ENCODE measurements around the gene TUBA1A. TPM values are rescaled to one million over a fixed set of nuclear protein-coding genes. Genes with fewer than 3 reads are reported as not detected.
"Not testable (repeated sequence)": the region's sequence is repeated elsewhere in the genome, so short reads cannot be mapped to it uniquely, and the experiment has no call there.

The TUBA1A gene
- total and polyA plus RNA-seq, 2 donors from 2014 or later: 94.3 to 128 TPM

- DNase-seq: no peak
- Histone ChIP-seq H3K36me3 (ENCODE audit: control insufficient read depth in 2 of 3, insufficient read depth in 3 of 3, low read length in 3 of 3) (no peaks in the 10 kb centered on the region), H3K9me3 (ENCODE audit: control insufficient read depth in 2 of 3, insufficient read depth in 1 of 3, low read length in 3 of 3) (no peaks in the 10 kb centered on the region), H3K4me3 (ENCODE audit: low read length in 3 of 3) (no peak overlapping the region), H3K4me1 (ENCODE audit: control insufficient read depth in 2 of 3, insufficient read depth in 2 of 3, low read depth in 1 of 3, low read length in 3 of 3) (peaks cover 0 to 4% (median 3%) of the 10 kb centered on the region in 3 donors), H3K27me3 (ENCODE audit: control insufficient read depth, insufficient read depth, low read length) (no peaks in the 10 kb centered on the region), H3K9ac (ENCODE audit: low read length in 3 of 3) (no peak overlapping the region), H3K27ac (ENCODE audit: low read depth in 2 of 2, low read length in 2 of 2) (no peak overlapping the region)
- FAIRE-seq: no peak
- intact Hi-C loops (cut with DNase I): no loop called here
- TF ChIP-seq CTCF (IDR thresholded peaks at IDR 0.05; ENCODE audit: borderline replicate concordance, extremely low read depth, insufficient read depth): no peak
Observed at GRCh38 chr12:49197256-49197655, 8.4 kb upstream of the TUBA1A start.

GRCh38 chr12:49195736-49196135 lies 6.9 kb upstream of the TUBA1A start:
- no peaks in the 10 kb centered on the region for H3K9me3 ChIP-seq (ENCODE audit: control insufficient read depth in 2 of 3, insufficient read depth in 1 of 3, low read length in 3 of 3)
- no peak for FAIRE-seq

GRCh38 chr12:49193746-49194145 lies 4.9 kb upstream of the TUBA1A start:
- H3K4me3 ChIP-seq (ENCODE audit: low read length in 3 of 3); H3K36me3 ChIP-seq (ENCODE audit: control insufficient read depth in 2 of 3, insufficient read depth in 3 of 3, low read length in 3 of 3); intact Hi-C loops (cut with DNase I); FAIRE-seq; H3K9ac ChIP-seq (ENCODE audit: low read length in 3 of 3); H3K27me3 ChIP-seq (ENCODE audit: control insufficient read depth, insufficient read depth, low read length); H3K9me3 ChIP-seq (ENCODE audit: control insufficient read depth in 2 of 3, insufficient read depth in 1 of 3, low read length in 3 of 3); H3K27ac ChIP-seq (ENCODE audit: low read depth in 2 of 2, low read length in 2 of 2); H3K4me1 ChIP-seq (ENCODE audit: control insufficient read depth in 2 of 3, insufficient read depth in 2 of 3, low read depth in 1 of 3, low read length in 3 of 3): not testable (repeated sequence)
- DNase-seq: peak in 1 of 5 donors; percentile 2

More at GRCh38 chr12:49195736-49196135, 6.9 kb upstream of the TUBA1A start:
- no peaks in the 10 kb centered on the region for H3K27me3 ChIP-seq (ENCODE audit: control insufficient read depth, insufficient read depth, low read length)
- no peak overlapping the region for H3K4me3 ChIP-seq (ENCODE audit: low read length in 3 of 3)
- H3K27ac ChIP-seq (ENCODE audit: low read depth in 2 of 2, low read length in 2 of 2): no peak overlapping the region
- DNase-seq: no peak
- intact Hi-C loops (cut with DNase I): no loop called here
- H3K4me1 ChIP-seq (ENCODE audit: control insufficient read depth in 2 of 3, insufficient read depth in 2 of 3, low read depth in 1 of 3, low read length in 3 of 3): peaks cover 0 to 4% (median 0%) of the 10 kb centered on the region in 3 donors
- no peak overlapping the region for H3K9ac ChIP-seq (ENCODE audit: low read length in 3 of 3)
- H3K36me3 ChIP-seq (ENCODE audit: control insufficient read depth in 2 of 3, insufficient read depth in 3 of 3, low read length in 3 of 3): no peaks in the 10 kb centered on the region
- no peak for TF ChIP-seq CTCF (IDR thresholded peaks at IDR 0.05; ENCODE audit: borderline replicate concordance, extremely low read depth, insufficient read depth)

- intact Hi-C loops (cut with DNase I); H3K27me3 ChIP-seq (ENCODE audit: control insufficient read depth, insufficient read depth, low read length): not testable (repeated sequence)
Observed at GRCh38 chr12:49191498-49191897, 2.6 kb upstream of the TUBA1A start.

More at GRCh38 chr12:49191498-49191897, 2.6 kb upstream of the TUBA1A start:
- H3K4me3 ChIP-seq (ENCODE audit: low read length in 3 of 3); H3K9ac ChIP-seq (ENCODE audit: low read length in 3 of 3); H3K4me1 ChIP-seq (ENCODE audit: control insufficient read depth in 2 of 3, insufficient read depth in 2 of 3, low read depth in 1 of 3, low read length in 3 of 3); DNase-seq; H3K9me3 ChIP-seq (ENCODE audit: control insufficient read depth in 2 of 3, insufficient read depth in 1 of 3, low read length in 3 of 3); H3K27ac ChIP-seq (ENCODE audit: low read depth in 2 of 2, low read length in 2 of 2); FAIRE-seq; H3K36me3 ChIP-seq (ENCODE audit: control insufficient read depth in 2 of 3, insufficient read depth in 3 of 3, low read length in 3 of 3): not testable (repeated sequence)
